Measurements from ENCODE around the gene MFN2. TPM values are rescaled to one million over a fixed set of nuclear protein-coding genes. Genes with fewer than 3 reads are reported as not detected.

Gene MFN2
- polyA plus RNA-seq (2013), result 43.1 and 46.4 TPM in 2 replicates

DNA sequence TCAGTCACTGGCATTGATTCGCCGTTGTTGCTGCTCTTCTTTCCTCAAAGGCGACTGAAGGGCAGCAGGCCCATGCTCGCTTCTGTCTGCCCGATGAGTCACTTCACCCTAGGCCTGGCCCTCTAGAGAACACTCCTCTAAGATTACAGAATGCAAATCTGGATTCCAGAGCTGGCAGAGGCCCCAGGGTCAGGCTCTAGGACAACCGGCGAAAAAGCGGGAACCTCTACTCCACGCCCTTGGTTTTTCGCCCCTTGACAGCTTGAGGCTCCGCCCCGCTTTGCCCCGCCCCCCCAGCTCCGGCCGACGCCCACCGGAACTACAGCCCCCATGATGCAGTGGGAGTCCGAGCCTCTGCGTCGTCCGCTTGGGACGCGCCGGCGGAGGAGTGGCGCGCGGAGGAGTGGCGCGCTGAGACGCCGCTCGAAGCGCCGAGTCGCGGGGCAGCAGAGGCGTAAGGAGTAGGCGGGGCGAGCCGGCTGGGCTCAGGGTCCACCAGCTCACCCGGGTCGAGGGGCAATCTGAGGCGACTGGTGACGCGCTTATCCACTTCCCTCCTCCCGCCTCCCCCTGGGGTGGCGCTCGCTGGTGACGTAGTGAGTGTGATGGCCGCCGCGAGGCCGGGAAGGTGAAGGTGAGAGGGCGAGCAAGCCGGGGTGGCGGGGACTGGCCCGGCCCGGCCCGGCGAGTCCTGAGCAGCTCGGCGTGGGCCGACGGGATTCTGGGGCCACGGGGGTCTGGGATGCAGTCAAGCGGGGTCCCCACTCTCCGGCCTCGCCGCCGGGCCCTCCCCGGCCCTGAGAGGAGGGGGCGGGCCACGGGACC is at the start of gene MFN2:
Gene MFN2, plus strand, starts transcription at position 594 of the 825 bp plus-strand sequence. CDS start 8,725 bp downstream, outside the sequence.
- Histone ChIP-seq H3K79me1 (ENCODE audit: low read length) (peaks cover 4% of the 10 kb centered on the region), H3K9me3 (ENCODE audit: insufficient read depth, low read depth, low read length) (no peaks in the 10 kb centered on the region), H3K36me3 (ENCODE audit: control insufficient read depth in 1 of 2, insufficient read depth in 2 of 2, low read length in 2 of 2) (peaks cover 31 to 36% of the 10 kb centered on the region in 2 experiments), H3K9ac (ENCODE audit: low read length) (peak within 1 kb of the TSS; percentile 88), H3K18ac (ENCODE audit: low read length) (peak within 1 kb of the TSS; percentile 67), H3K4me3 (ENCODE audit: low read depth, low read length) (peak within 1 kb of the TSS; percentile 98), H2BK5ac (ENCODE audit: low read depth, low read length, poor library complexity) (peak within 1 kb of the TSS; percentile 32), H3K79me2 (ENCODE audit: control insufficient read depth, insufficient read depth, low read length, poor library complexity) (peaks cover 7% of the 10 kb centered on the region), H2AK5ac (ENCODE audit: low read length) (peak within 1 kb of the TSS; percentile 73), H3K14ac (ENCODE audit: low read length) (peak within 1 kb of the TSS; percentile 83), H4K8ac (ENCODE audit: low read depth, low read length) (peak within 1 kb of the TSS; percentile 91), H2AFZ (ENCODE audit: insufficient read depth, low read length, poor library complexity) (peak within 1 kb of the TSS; percentile 57), H2BK12ac (ENCODE audit: low read length) (no peak within 1 kb of the TSS), H3K23ac (ENCODE audit: low read length) (no peak within 1 kb of the TSS), H2BK120ac (ENCODE audit: insufficient read depth, low read length, poor library complexity) (peak within 1 kb of the TSS; percentile 47), H3K4me1 (ENCODE audit: control insufficient read depth in 1 of 2, insufficient read depth in 2 of 2, low read length in 2 of 2) (peaks cover 12 to 17% of the 10 kb centered on the region in 2 experiments), H3K27ac (ENCODE audit: low read depth, low read length) (peak within 1 kb of the TSS; percentile 88), H3K4ac (ENCODE audit: low read depth, low read length) (peak within 1 kb of the TSS; percentile 77), H3K4me2 (ENCODE audit: low read length) (peak within 1 kb of the TSS; percentile 97), H4K91ac (ENCODE audit: low read depth, low read length) (peak within 1 kb of the TSS; percentile 71), H3K27me3 (ENCODE audit: insufficient read depth, low read length) (no peaks in the 10 kb centered on the region), H4K12ac (ENCODE audit: low read depth, low read length) (peak within 1 kb of the TSS; percentile 70)
- DNase-seq, result peak; percentile 98 to 99
- no CpG with 5 or more reads among the region's 74 CpGs for WGBS (ENCODE audit: extremely low coverage, insufficient coverage, insufficient read length)

DNA sequence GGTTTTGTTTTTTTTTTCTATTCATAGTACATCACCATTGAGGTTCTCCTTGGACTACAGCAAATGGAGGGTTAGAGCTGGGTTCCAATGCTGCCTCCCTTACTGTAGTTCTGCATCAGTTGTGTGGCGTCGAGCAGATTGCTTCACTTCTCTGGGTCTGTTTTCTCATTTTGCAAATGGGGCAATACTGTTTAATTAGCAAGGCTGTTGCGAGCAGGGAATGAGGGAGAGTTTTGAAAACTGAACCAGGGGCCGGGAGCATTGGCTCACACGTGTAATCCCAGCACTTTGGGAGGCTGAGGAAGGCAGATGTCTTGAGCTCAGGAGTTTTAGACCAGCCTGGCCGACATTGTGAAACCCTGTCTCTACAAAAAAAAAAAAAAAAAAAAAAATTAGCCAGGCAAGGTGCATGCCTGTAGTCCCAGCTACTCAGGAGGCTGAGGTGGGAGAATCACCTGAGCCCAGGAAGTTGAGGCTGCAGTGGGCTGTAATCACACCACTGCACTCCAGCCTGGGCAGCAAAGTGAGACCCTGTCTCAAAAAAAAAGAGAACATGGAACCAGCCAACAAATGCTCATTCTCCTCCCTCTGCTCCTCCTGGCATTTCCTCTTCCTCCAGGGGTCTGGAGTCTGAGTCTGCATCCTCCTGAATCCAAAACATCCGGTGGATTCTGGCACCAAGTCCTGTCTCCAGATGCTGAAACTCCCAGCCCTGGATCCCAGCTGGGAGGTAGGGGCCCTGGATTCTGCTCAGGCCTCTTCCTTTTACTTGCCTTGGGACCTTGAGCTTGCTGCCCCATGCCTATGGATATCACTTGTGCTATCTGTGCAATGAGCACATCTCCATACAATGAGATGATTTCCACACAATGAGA is 49.4 kb upstream of the MFN2 start:
- Histone ChIP-seq H3K4me2 (ENCODE audit: low read length) (no peak overlapping the region), H3K36me3 (ENCODE audit: control insufficient read depth in 1 of 2, insufficient read depth in 2 of 2, low read length in 2 of 2) (no peaks in the 10 kb centered on the region), H3K9me3 (ENCODE audit: insufficient read depth, low read depth, low read length) (no peaks in the 10 kb centered on the region), H3K27ac (ENCODE audit: low read depth, low read length) (peak overlapping the region; percentile 30), H3K4ac (ENCODE audit: low read depth, low read length) (no peak overlapping the region), H3K9ac (ENCODE audit: low read length) (no peak overlapping the region), H3K14ac (ENCODE audit: low read length) (no peak overlapping the region), H2BK120ac (ENCODE audit: insufficient read depth, low read length, poor library complexity) (no peak overlapping the region), H2BK12ac (ENCODE audit: low read length) (peak overlapping the region; percentile 15), H3K4me3 (ENCODE audit: low read depth, low read length) (no peak overlapping the region), H3K79me2 (ENCODE audit: control insufficient read depth, insufficient read depth, low read length, poor library complexity) (peaks cover 10% of the 10 kb centered on the region), H4K91ac (ENCODE audit: low read depth, low read length) (peak overlapping the region; percentile 41), H4K8ac (ENCODE audit: low read depth, low read length) (no peak overlapping the region), H3K79me1 (ENCODE audit: low read length) (peaks cover 20% of the 10 kb centered on the region), H2BK5ac (ENCODE audit: low read depth, low read length, poor library complexity) (peak overlapping the region; percentile 38), H3K4me1 (ENCODE audit: control insufficient read depth in 1 of 2, insufficient read depth in 2 of 2, low read length in 2 of 2) (peaks cover 14 to 21% of the 10 kb centered on the region in 2 experiments), H2AK5ac (ENCODE audit: low read length) (peak overlapping the region; percentile 39), H2AFZ (ENCODE audit: insufficient read depth, low read length, poor library complexity) (no peak overlapping the region), H3K18ac (ENCODE audit: low read length) (no peak overlapping the region), H3K27me3 (ENCODE audit: insufficient read depth, low read length) (no peaks in the 10 kb centered on the region), H3K23ac (ENCODE audit: low read length) (no peak overlapping the region), H4K12ac (ENCODE audit: low read depth, low read length) (no peak overlapping the region)
- DNase-seq, result peak in 1 of 2 donors; percentile 53
- WGBS (ENCODE audit: extremely low coverage, insufficient coverage, insufficient read length), result no CpG with 5 or more reads among the region's 7 CpGs

DNA sequence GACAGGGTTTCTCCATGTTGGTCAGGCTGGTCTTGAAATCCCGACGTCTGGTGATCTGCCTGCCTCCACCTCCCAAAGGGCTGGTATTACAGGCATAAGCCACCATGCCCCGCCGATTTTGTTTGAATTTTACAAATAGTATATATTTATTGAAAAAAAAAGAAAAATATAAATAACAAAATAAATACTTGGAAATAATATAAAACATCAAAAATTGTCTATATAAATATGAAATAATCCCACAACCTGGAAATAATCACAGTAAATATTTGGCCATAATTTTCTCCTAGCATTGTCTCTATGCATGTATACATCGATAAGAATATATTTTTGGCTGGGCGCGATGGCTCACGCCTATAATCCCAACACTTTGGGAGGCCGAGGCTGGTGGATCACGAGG is 48.4 kb upstream of the MFN2 start:
- H3K27ac ChIP-seq (ENCODE audit: low read depth, low read length), result no peak overlapping the region
- no peak overlapping the region for H2AK5ac ChIP-seq (ENCODE audit: low read length)
- H4K91ac ChIP-seq (ENCODE audit: low read depth, low read length), result no peak overlapping the region
- no peak overlapping the region for H2BK120ac ChIP-seq (ENCODE audit: insufficient read depth, low read length, poor library complexity)
- H3K9ac ChIP-seq (ENCODE audit: low read length), result no peak overlapping the region
- peaks cover 14 to 17% of the 10 kb centered on the region in 2 experiments for H3K4me1 ChIP-seq (ENCODE audit: control insufficient read depth in 1 of 2, insufficient read depth in 2 of 2, low read length in 2 of 2)
- peaks cover 0 to 3% of the 10 kb centered on the region in 2 experiments for H3K36me3 ChIP-seq (ENCODE audit: control insufficient read depth in 1 of 2, insufficient read depth in 2 of 2, low read length in 2 of 2)
- H4K8ac ChIP-seq (ENCODE audit: low read depth, low read length), result no peak overlapping the region
- no peaks in the 10 kb centered on the region for H3K9me3 ChIP-seq (ENCODE audit: insufficient read depth, low read depth, low read length)
- H2BK12ac ChIP-seq (ENCODE audit: low read length), result no peak overlapping the region
- no peak overlapping the region for H3K4me2 ChIP-seq (ENCODE audit: low read length)
- H2BK5ac ChIP-seq (ENCODE audit: low read depth, low read length, poor library complexity), result no peak overlapping the region
- H3K23ac ChIP-seq (ENCODE audit: low read length), result no peak overlapping the region
- H3K14ac ChIP-seq (ENCODE audit: low read length), result no peak overlapping the region
- H3K79me2 ChIP-seq (ENCODE audit: control insufficient read depth, insufficient read depth, low read length, poor library complexity), result peaks cover 10% of the 10 kb centered on the region
- no peak overlapping the region for H4K12ac ChIP-seq (ENCODE audit: low read depth, low read length)
- DNase-seq, result no peak
- no peak overlapping the region for H2AFZ ChIP-seq (ENCODE audit: insufficient read depth, low read length, poor library complexity)
- H3K79me1 ChIP-seq (ENCODE audit: low read length), result peaks cover 16% of the 10 kb centered on the region
- H3K18ac ChIP-seq (ENCODE audit: low read length), result no peak overlapping the region
- no peaks in the 10 kb centered on the region for H3K27me3 ChIP-seq (ENCODE audit: insufficient read depth, low read length)
- H3K4ac ChIP-seq (ENCODE audit: low read depth, low read length), result no peak overlapping the region
- H3K4me3 ChIP-seq (ENCODE audit: low read depth, low read length), result no peak overlapping the region
- WGBS (ENCODE audit: extremely low coverage, insufficient coverage, insufficient read length), result no CpG with 5 or more reads among the region's 10 CpGs

DNA sequence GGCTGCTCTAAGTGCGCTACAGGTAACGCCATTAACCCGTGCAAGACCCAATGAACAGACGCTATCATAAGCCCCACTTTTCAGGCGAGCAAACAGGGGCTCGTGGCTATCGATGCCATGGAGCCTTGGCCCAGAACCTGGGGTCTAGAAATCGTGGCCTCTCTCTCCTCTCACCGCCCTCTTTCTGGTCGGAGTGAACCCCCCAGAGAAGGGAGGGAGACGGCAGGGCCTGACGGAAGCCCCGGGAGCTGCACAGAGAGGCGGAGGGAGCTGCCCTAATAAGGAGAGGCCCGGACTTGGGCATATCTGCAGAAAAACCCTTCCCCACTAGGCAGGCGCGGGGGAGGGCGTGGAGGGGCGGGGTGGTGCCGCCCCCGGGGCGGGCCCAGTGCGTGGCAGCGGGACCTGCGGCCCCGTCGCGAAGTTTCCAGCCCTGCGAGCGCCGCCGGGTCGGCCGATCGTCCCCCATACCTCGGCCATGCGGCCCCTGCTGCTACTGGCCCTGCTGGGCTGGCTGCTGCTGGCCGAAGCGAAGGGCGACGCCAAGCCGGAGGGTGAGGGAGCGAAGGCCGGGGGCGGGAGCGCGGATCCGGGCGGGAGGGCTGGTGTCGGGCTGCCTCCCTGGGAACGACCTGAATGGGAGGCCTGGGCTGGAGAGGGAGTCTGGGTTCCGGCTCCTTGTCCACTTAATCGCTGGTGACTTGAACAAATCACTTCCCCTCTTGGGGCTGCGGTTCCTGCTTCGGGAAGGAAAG is 45.8 kb upstream of the MFN2 start, which contains the start of gene PLOD1:
Gene PLOD1, plus strand, starts transcription at position 416 of the 755 bp plus-strand sequence. Its CDS starts 63 bp downstream, at position 479.
- peak within 1 kb of the TSS; percentile 85 for H2BK5ac ChIP-seq (ENCODE audit: low read depth, low read length, poor library complexity)
- H3K9me3 ChIP-seq (ENCODE audit: insufficient read depth, low read depth, low read length), result no peaks in the 10 kb centered on the region
- WGBS (ENCODE audit: extremely low coverage, insufficient coverage, insufficient read length), result no CpG with 5 or more reads among the region's 55 CpGs
- H3K4me2 ChIP-seq (ENCODE audit: low read length), result peak within 1 kb of the TSS; percentile 60
- peaks cover 17 to 19% of the 10 kb centered on the region in 2 experiments for H3K4me1 ChIP-seq (ENCODE audit: control insufficient read depth in 1 of 2, insufficient read depth in 2 of 2, low read length in 2 of 2)
- peak within 1 kb of the TSS; percentile 87 for H3K4ac ChIP-seq (ENCODE audit: low read depth, low read length)
- H2BK120ac ChIP-seq (ENCODE audit: insufficient read depth, low read length, poor library complexity), result peak within 1 kb of the TSS; percentile 86
- H3K14ac ChIP-seq (ENCODE audit: low read length), result peak within 1 kb of the TSS; percentile 99
- no peak within 1 kb of the TSS for H3K23ac ChIP-seq (ENCODE audit: low read length)
- H3K27ac ChIP-seq (ENCODE audit: low read depth, low read length), result peak within 1 kb of the TSS; percentile 86
- H2AK5ac ChIP-seq (ENCODE audit: low read length), result peak within 1 kb of the TSS; percentile 92
- peaks cover 10% of the 10 kb centered on the region for H3K79me2 ChIP-seq (ENCODE audit: control insufficient read depth, insufficient read depth, low read length, poor library complexity)
- H3K79me1 ChIP-seq (ENCODE audit: low read length), result peaks cover 14% of the 10 kb centered on the region
- H4K12ac ChIP-seq (ENCODE audit: low read depth, low read length), result peak within 1 kb of the TSS; percentile 95
- no peaks in the 10 kb centered on the region for H3K27me3 ChIP-seq (ENCODE audit: insufficient read depth, low read length)
- peaks cover 5 to 9% of the 10 kb centered on the region in 2 experiments for H3K36me3 ChIP-seq (ENCODE audit: control insufficient read depth in 1 of 2, insufficient read depth in 2 of 2, low read length in 2 of 2)
- peak; percentile 66 to 80 for DNase-seq
- H4K8ac ChIP-seq (ENCODE audit: low read depth, low read length), result peak within 1 kb of the TSS; percentile 97
- H2AFZ ChIP-seq (ENCODE audit: insufficient read depth, low read length, poor library complexity), result peak within 1 kb of the TSS; percentile 94
- H2BK12ac ChIP-seq (ENCODE audit: low read length), result peak within 1 kb of the TSS; percentile 91
- peak within 1 kb of the TSS; percentile 82 for H3K9ac ChIP-seq (ENCODE audit: low read length)
- H3K18ac ChIP-seq (ENCODE audit: low read length), result peak within 1 kb of the TSS; percentile 98
- peak within 1 kb of the TSS; percentile 87 for H3K4me3 ChIP-seq (ENCODE audit: low read depth, low read length)
- peak within 1 kb of the TSS; percentile 98 for H4K91ac ChIP-seq (ENCODE audit: low read depth, low read length)
